HCT116 (cell line): Measurements from ENCODE around the gene TFDP1. TPM values are rescaled to one million over a fixed set of nuclear protein-coding genes. Genes with fewer than 3 reads are reported as not detected.

Experiments used
- ATAC-seq: fragments of 200-7000 bp; cut with Tn5 transposase; 2 replicates; pipeline ENCODE4 v1.9.1; 2020; ENCODE audit warnings: mild to moderate bottlenecking, moderate library complexity
- BruUV-seq: library from RNA; stranded (reverse); fragments of 400-500 nt; replicated peaks from 2 replicates; lab custom pipeline; 2021; lab: Mats Ljungman, UMichigan
- CTCF ChIA-PET: fragments of 300-600 bp; sonication (Branson Sonifier 250); formaldehyde crosslinking; loops from one replicate; lab custom pipeline; 2021; ENCODE audit warnings: antibody characterized with exemption; lab: Charles Lee
- POLR2A ChIA-PET: fragments of 300-600, 350-600 bp; sonication (Branson Sonifier 250); formaldehyde crosslinking; loops from one replicate; lab custom pipeline; 2021; ENCODE audit warnings: antibody characterized with exemption; lab: Charles Lee
- RAD21 ChIA-PET, 2 experiments: fragments of 300-600 bp; sonication (Branson Sonifier 250); formaldehyde crosslinking; loops; one replicate each; lab custom pipeline; 2023; ENCODE audit warnings: low total read pairs in 2 of 2; ENCODE audit not compliant: uncharacterized antibody in 2 of 2, unreplicated experiment in 2 of 2, low non-redundant PET in 1 of 2; lab: Charles Lee
- DNase-seq: peaks from one replicate; pipeline ENCODE4 v3.0.0-alpha.2; 2010; ENCODE audit warnings: low read depth, low spot score
- H2AFZ ChIP-seq: fragments of 200-600 bp; shearing (Covaris generic), sonication (generic); 2 replicates; pipeline ENCODE4 v1.6.1; 2017; ENCODE audit warnings: low read depth, mixed run types, mixed read lengths, antibody characterized with exemption, low read length; ENCODE audit not compliant: poor library complexity, severe bottlenecking
- H3K27ac ChIP-seq: 2 replicates; pipeline ENCODE4 v1.5.1; 2012; ENCODE audit warnings: low read depth, low read length
- H3K27me3 ChIP-seq: fragments of 200-600 bp; sonication (generic); 2 replicates; pipeline ENCODE4 v1.6.1; 2016; ENCODE audit warnings: mixed run types, low read length, mixed read lengths; ENCODE audit not compliant: insufficient read depth
- H3K36me3 ChIP-seq, 2 experiments: fragments of 200-500 bp in 1 of 2; fragments of 200-600 bp in 1 of 2; sonication (Bioruptor generic) in 1 of 2; sonication (generic) in 1 of 2; 2 replicates each; pipeline versions ENCODE4 v1.5.1 to v1.6.1; 2014 to 2016; ENCODE audit warnings: low read length in 2 of 2, inconsistent platforms in 1 of 2, mixed read lengths in 1 of 2, mixed run types in 1 of 2; ENCODE audit not compliant: insufficient read depth in 2 of 2, control insufficient read depth in 1 of 2
- H3K4me1 ChIP-seq, 2 experiments: fragments of 200-600 bp in 1 of 2; sonication (generic) in 1 of 2; 2 replicates each; pipeline versions ENCODE4 v1.5.1 to v1.6.1; 2012 to 2017; ENCODE audit warnings: low read length in 2 of 2, inconsistent platforms in 1 of 2, mild to moderate bottlenecking in 1 of 2, mixed read lengths in 1 of 2, mixed run types in 1 of 2, moderate library complexity in 1 of 2; ENCODE audit not compliant: insufficient read depth in 2 of 2, control insufficient read depth in 1 of 2
- H3K4me2 ChIP-seq: fragments of 200-600 bp; sonication (generic); 2 replicates; pipeline ENCODE4 v1.6.1; 2017; ENCODE audit warnings: mixed run types, low read length, mixed read lengths
- H3K4me3 ChIP-seq, 2 experiments: fragments of 200-600 bp in 1 of 2; sonication (generic) in 1 of 2; replicated peaks in 1 of 2; 2 replicates each; pipeline ENCODE4 v1.5.1; 2011 to 2016; ENCODE audit warnings: low read length in 2 of 2, control low read depth in 1 of 2, low read depth in 1 of 2, mild to moderate bottlenecking in 1 of 2, mixed read lengths in 1 of 2, mixed run types in 1 of 2
- H3K79me2 ChIP-seq: fragments of 200-600 bp; sonication (generic); 2 replicates; pipeline ENCODE4 v1.6.1; 2017; ENCODE audit warnings: mild to moderate bottlenecking, mixed run types, low read length, moderate library complexity, mixed read lengths; ENCODE audit not compliant: insufficient read depth
- H3K9ac ChIP-seq: fragments of 200-600 bp; sonication (generic); 2 replicates; pipeline ENCODE4 v1.6.1; 2016; ENCODE audit warnings: low read length, mixed read lengths
- H3K9me2 ChIP-seq: fragments of 200-600 bp; sonication (generic), shearing (Covaris generic); 2 replicates; pipeline ENCODE4 v1.6.1; 2017; ENCODE audit warnings: mixed run types, mild to moderate bottlenecking, moderate library complexity; ENCODE audit not compliant: insufficient read depth
- H3K9me3 ChIP-seq, 2 experiments: fragments of 200-500 bp in 1 of 2; fragments of 200-600 bp in 1 of 2; sonication (Bioruptor generic) in 1 of 2; sonication (generic) in 1 of 2; 2 replicates each; pipeline ENCODE4 v1.6.1; 2014 to 2017; ENCODE audit warnings: low read length in 2 of 2, mixed read lengths in 2 of 2, inconsistent platforms in 1 of 2, low read depth in 1 of 2, mild to moderate bottlenecking in 1 of 2, mixed run types in 1 of 2, moderate library complexity in 1 of 2; ENCODE audit not compliant: control insufficient read depth in 1 of 2, insufficient read depth in 1 of 2
- H4K20me1 ChIP-seq: fragments of 200-600 bp; sonication (generic), shearing (Covaris generic); 2 replicates; pipeline ENCODE4 v1.6.1; 2017; ENCODE audit warnings: mixed run types, mild to moderate bottlenecking, moderate library complexity; ENCODE audit not compliant: insufficient read depth
- CBX3 ChIP-seq: IDR thresholded peaks from 2 replicates; pipeline ENCODE4 v1.6.1; 2012; ENCODE audit warnings: low read depth
- EGR1 ChIP-seq: IDR thresholded peaks from 2 replicates; pipeline ENCODE4 v1.6.1; 2012; ENCODE audit warnings: low read depth
- POLR2A ChIP-seq: IDR thresholded peaks from 2 replicates; pipeline ENCODE4 v1.7.0; 2011; ENCODE audit warnings: borderline replicate concordance; ENCODE audit not compliant: insufficient read depth, insufficient read length; ENCODE audit errors: extremely low read depth
- intact Hi-C: fragments of 100-400 bp; cut with micrococcal nuclease; formaldehyde crosslinking; loops from 2 replicates; pipeline ENCODE4 v1.10.0; 2022
- total RNA-seq: library from RNA; stranded (reverse); gene quantifications from one replicate; pipeline ENCODE4 v1.2.1, GENCODE V29; 2021; ENCODE audit not compliant: unreplicated experiment
- TF ChIP-seq, protein P1 (sequence below), 3 experiments: fragments of 200-600 bp in 1 of 3; sonication (generic) in 1 of 3; IDR thresholded peaks in 2 of 3; conservative IDR thresholded peaks in 1 of 3; 2 replicates each; pipeline ENCODE4 v1.5.1; 2012 to 2017; ENCODE audit warnings: low read depth in 2 of 3, low read length in 2 of 3, antibody characterized with exemption in 1 of 3, borderline replicate concordance in 1 of 3, control low read depth in 1 of 3, mild to moderate bottlenecking in 1 of 3, mixed read lengths in 1 of 3, mixed run types in 1 of 3, moderate library complexity in 1 of 3; ENCODE audit not compliant: insufficient read depth in 1 of 3

The TFDP1 gene
- total RNA-seq, 1 experiment from 2014 or later = 169 TPM

DNA sequence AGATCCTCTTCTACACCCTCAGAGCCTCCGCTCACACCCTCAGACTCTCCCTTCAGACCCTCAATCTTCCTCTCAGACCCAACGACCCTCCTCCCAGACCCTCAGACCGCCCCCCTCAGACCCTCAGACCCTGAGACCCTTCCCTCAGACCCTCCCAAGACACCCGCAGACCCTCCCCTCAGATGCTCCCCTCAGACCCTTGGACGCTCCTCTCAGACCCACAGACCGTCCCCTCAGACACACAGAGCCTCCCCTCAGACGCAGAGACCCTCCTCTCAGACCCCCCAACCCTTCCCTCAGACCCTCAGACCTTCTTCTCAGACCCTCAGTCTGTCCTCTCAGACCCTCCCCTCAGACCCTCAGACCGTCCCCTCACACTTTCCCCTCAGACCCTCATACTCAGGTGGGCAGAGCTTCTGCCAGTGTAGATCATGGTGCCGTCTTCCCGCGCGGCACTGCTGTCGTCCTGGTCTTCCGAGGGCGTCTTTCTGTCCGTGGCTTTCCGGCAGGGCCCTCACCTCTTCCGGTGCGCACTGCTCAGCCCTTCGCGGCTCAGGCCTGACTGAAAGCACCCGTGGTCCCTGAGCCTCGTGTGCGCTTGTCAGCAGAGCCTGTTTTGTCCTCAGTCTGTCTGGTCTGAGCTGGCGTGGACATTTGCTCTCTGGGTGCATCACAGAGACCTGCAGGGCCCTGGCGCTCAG, 18.9 kb upstream of the TFDP1 start:
- H3K79me2 ChIP-seq = no peaks in the 10 kb centered on the region
- ATAC-seq = no peak
- H2AFZ ChIP-seq = no peak overlapping the region
- BruUV-seq = no TSS peak
- no peak overlapping the region for H3K4me2 ChIP-seq
- H3K27ac ChIP-seq = no peak overlapping the region
- H3K27me3 ChIP-seq = no peaks in the 10 kb centered on the region
- intact Hi-C loops = no loop called here
- POLR2A ChIA-PET = no interaction called here
- no peaks in the 10 kb centered on the region for H3K36me3 ChIP-seq
- RAD21 ChIA-PET = no interaction called here
- H3K9ac ChIP-seq = no peak overlapping the region
- no peaks in the 10 kb centered on the region for H3K9me3 ChIP-seq
- TF ChIP-seq CBX3 (no peak), EGR1 (no peak)
- TF ChIP-seq, protein P1, sequence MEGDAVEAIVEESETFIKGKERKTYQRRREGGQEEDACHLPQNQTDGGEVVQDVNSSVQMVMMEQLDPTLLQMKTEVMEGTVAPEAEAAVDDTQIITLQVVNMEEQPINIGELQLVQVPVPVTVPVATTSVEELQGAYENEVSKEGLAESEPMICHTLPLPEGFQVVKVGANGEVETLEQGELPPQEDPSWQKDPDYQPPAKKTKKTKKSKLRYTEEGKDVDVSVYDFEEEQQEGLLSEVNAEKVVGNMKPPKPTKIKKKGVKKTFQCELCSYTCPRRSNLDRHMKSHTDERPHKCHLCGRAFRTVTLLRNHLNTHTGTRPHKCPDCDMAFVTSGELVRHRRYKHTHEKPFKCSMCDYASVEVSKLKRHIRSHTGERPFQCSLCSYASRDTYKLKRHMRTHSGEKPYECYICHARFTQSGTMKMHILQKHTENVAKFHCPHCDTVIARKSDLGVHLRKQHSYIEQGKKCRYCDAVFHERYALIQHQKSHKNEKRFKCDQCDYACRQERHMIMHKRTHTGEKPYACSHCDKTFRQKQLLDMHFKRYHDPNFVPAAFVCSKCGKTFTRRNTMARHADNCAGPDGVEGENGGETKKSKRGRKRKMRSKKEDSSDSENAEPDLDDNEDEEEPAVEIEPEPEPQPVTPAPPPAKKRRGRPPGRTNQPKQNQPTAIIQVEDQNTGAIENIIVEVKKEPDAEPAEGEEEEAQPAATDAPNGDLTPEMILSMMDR (IDR thresholded peaks at IDR 0.05 in 2 of 3, conservative IDR thresholded peaks at IDR 0.05 in 1 of 3; ENCODE audit: borderline replicate concordance in 1 of 3, insufficient read depth in 1 of 3, low read depth in 2 of 3, low read length in 2 of 3) = no peak
- TF ChIP-seq, all 23 proteins: peak for 0
- H3K4me3 ChIP-seq = no peak overlapping the region
- CTCF ChIA-PET = no interaction called here
- DNase-seq = no peak
- no peaks in the 10 kb centered on the region for H3K9me2 ChIP-seq
- no peaks in the 10 kb centered on the region for H4K20me1 ChIP-seq
- peaks cover 0 to 11% of the 10 kb centered on the region in 2 experiments; a peak in 1 of 4 replicates for H3K4me1 ChIP-seq

DNA sequence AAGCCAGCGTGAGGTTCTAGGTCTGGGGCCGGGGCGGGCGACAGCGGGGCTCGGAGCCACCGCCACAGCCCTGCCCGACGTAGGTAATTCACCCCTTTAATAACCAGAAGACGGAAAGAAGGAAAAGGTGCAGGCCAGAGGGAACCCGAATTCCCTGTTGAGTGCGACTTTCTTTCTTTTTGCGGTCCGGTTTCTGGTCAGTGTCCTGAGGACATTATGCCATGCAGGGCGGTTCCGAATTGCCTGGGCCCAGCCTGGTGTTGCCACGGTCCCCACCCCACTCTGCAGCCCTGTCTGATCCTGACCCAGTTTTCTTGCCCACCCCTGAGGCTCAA, 18.4 kb upstream of the TFDP1 start:
- Histone ChIP-seq H3K9me3 (no peaks in the 10 kb centered on the region), H3K4me1 (peaks cover 0 to 11% of the 10 kb centered on the region in 2 experiments; a peak in 1 of 4 replicates), H3K79me2 (no peaks in the 10 kb centered on the region), H3K9ac (no peak overlapping the region), H3K4me2 (no peak overlapping the region), H4K20me1 (no peaks in the 10 kb centered on the region), H2AFZ (no peak overlapping the region), H3K36me3 (no peaks in the 10 kb centered on the region), H3K9me2 (no peaks in the 10 kb centered on the region), H3K27me3 (no peaks in the 10 kb centered on the region), H3K4me3 (no peak overlapping the region), H3K27ac (no peak overlapping the region)
- TF ChIP-seq POLR2A = no peak
- ChIA-PET CTCF (no interaction called here), RAD21 (no interaction called here), POLR2A (no interaction called here)
- ATAC-seq = no peak
- no TSS peak for BruUV-seq
- intact Hi-C loops = no loop called here
- no peak for DNase-seq
